NCI-H2029 (cell line): ENCODE data around the gene IST1.

Experiments used
- DNase-seq: peaks from one replicate; lab custom pipeline; 2025; lab: John Stamatoyannopoulos, UW

Gene IST1

DNA sequence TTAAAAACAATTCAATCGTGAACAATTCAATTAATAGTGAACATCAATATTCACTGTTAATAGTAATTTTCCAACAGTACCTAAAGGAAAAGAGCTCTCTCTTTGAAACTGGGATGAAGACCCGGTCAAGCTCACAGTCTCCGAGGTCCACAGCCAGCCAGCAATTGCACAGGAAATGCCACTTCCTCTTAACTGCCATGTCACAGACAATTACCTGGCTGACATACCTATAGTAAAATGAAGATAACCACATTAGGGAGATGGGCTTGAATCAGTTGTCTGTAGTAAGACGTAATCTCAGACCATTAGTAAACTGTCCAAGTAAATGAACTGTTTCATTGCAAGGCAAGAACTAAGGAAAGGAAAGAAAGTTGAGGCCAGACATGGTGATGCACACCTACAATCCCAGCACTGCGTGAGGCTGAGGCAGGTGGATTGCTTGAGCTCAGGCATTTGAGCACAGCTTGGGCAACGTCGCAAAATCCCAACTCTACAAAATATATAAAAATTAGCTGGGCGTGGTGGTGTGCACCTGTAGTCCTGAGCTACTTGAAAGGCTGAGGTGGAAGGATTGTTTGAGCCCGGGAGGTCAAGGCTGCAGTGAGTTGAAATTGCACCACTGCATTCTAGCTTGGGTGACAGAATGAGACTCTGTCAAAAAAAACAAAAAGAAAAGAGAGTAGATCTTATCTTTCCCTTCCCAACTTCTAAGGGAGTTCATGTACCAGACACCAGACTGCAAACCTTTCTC is 68.0 kb downstream of the IST1 start:
- no peak for DNase-seq

DNA sequence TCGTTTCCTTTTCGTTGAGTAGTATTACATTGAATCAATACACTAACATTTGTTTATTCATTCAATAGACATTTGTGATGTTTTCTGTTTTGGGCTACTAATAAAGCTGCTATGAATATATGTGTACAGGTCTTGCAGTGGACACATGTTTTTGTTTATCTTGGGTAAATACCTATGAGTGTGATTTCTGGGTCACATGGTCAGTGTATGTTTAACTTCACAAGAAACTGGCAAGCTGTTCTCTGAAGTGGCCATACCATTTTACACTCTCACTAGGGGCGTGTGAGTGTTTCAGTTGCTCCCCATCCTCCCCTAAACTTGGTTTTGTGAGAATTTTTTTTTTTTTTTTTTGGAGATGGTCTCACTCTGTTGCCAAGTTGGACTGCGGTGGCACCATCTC is 69.9 kb downstream of the IST1 start:
- DNase-seq: no peak

DNA sequence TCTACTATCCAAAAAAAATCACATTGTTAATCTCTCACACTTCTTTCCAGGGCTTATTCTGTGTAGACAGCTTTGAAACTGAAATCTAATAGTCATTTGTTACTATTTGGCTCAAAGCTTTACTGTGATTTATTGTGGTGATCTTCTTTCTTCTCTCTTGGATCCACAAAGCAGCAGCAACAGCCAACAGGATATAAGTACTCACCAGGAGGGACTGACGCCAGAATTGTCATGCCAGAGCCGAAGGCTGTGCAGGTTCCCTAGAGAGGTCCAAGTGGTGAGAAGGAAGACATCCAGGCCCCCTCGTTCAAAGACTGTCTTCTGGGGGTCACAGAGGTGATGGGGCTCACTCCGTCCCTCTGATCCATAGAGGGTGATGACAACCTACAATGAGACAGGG is 71.6 kb downstream of the IST1 start:
- DNase-seq: no peak

DNA sequence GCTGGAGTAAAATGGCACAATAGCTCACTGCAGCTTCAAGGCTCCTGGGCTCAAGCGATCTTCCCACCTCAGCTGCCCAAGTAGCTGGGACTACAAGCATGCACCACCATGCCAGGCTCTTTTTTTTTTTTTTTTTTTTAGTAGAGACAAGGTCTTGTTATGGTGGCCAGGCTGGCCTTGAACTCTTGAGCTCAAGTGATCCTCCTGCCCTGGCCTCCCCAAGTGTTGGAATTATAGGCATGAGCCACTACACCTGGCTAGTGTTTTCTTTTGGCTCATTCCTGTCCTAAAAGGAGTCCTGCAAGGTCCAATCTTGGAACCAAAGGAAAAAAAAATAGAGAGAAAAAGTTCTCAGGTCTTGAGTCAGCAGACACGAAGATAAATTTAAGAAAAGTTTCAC is 74.0 kb downstream of the IST1 start:
- DNase-seq: no peak

DNA sequence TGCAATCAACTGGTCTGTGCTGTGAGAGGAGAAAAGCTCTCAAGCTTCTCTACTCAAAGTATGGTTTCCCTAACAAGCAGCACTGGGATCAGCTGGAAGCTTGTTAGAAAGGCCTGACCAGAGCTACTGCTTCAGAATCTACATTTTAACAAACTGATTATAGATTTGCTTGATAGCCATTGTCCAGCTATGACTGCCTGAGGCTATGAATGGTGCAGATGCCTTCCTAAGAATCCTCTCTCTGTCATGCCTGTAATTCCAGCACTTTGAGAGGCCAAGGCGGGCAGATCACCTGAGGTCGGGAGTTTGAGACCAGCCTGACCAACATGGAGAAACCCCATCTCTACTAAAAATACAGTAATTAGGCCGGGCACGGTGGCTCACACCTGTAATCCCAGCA is 76.2 kb downstream of the IST1 start:
- no peak for DNase-seq

DNA sequence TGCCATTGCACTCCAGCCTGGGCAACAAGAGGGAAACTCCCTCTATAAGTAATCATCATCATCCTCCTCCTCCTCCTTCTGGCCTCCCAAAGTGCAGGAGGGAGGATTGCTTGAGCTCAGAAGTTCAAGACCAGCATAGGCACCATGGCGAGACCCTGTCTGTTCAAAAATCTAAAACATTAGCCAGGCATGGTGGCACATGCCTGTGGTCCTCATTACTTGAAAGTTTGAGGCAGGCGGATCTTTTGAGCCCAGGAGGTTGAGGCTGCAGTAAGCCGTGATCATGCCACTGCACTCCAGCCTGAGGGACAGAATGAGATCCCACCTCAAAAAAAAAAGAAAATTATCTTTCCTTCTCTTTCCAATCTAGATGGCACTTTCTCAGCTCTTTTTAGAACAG is 77.0 kb downstream of the IST1 start:
- DNase-seq: no peak

DNA sequence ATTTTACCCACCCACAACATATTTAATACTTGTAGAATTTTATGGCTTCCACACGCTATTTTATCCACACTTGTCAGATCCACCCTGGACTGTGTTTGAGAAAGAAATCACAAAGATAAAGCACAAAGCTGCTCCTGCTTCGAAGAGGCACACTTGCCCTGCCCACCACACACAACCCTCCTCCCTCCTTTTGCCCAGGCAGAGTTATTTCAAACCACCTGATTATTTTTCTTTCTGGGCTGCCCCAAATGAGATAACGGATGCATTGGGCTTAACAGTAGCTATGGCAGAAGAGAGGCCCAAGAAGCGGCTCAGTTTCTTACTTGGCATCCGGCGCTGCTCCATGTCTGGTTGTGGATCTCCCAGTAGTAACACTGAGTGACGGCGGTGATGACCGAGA is 77.7 kb downstream of the IST1 start:
- no peak for DNase-seq

DNA sequence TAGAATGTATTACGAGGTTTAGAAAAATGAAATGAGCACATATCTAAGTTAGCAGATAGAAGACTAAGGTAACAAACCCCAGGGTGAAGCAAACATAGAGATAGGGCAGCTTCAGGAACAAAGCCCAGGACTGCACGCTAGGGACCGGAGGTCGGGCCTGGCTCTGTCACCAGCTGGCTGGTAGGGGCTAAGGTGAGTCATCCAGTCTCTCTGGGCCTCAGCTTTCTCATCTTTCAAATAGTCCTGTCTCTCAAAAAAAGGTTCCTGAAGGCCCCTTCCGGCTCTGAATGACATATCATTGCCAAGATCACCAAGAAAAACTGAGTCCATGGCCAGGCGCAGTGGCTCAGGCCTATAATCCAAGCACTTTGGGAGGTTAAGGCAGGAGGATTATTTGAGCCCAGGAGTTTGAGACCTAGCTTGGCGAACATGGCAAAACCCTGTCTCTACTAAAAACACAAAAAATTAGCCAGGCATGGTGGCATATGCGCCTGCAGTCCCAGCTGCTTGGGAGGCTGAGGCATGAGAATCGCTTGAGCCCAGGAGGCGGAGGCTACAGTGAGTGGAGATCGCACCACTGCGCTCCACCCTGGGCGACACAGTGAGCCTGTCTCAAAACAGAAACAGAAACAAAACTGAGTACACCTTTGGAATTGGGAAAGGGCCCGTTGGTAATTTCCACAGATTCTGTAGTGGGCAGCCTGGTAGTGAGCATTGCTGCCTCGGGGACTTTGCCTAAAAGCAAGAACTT is 78.9 kb downstream of the IST1 start:
- no peak for DNase-seq
